ENCODE data around the gene BSCL2.

GRCh38 chr11:62694455-62695167 is 12.6 kb downstream of the BSCL2 start:
- peak; percentile 64 to 85 (median 83) for TF ChIP-seq CTCF (IDR thresholded peaks at IDR 0.05)
- no peak for TF ChIP-seq POLR2A (IDR thresholded peaks at IDR 0.05)
- no peak for TF ChIP-seq POLR2AphosphoS5 (IDR thresholded peaks at IDR 0.05)

Data from transverse colon (tissue), 4 donors.